IMR-90 (cell line): ENCODE measurements around the gene SLC2A8.

Experiments
- BHLHE40 ChIP-seq: fragments of 150-350 bp; IDR thresholded peaks from 2 replicates; pipeline ENCODE4 v1.6.1; 2016; ENCODE audit warnings: mild to moderate bottlenecking, low read depth, low read length
- CEBPB ChIP-seq: IDR thresholded peaks from 2 replicates; pipeline ENCODE4 v1.6.1; 2012; ENCODE audit warnings: low read depth, low read length, improper control_type of control experiment
- MAFK ChIP-seq: IDR thresholded peaks from 2 replicates; pipeline ENCODE4 v1.6.1; 2012; ENCODE audit warnings: low read depth, low read length, improper control_type of control experiment
- MXI1 ChIP-seq: IDR thresholded peaks from 2 replicates; pipeline ENCODE4 v1.6.1; 2012; ENCODE audit warnings: low read depth, mild to moderate bottlenecking, low read length, moderate library complexity, borderline replicate concordance
- NFE2L2 ChIP-seq: fragments of 150-350 bp; IDR thresholded peaks from 2 replicates; pipeline ENCODE4 v1.6.1; 2016; ENCODE audit warnings: low read depth, mild to moderate bottlenecking, low read length
- POLR2A ChIP-seq: IDR thresholded peaks from 2 replicates; pipeline ENCODE4 v1.6.1; 2012; ENCODE audit warnings: mild to moderate bottlenecking, low read depth, low read length
- RAD21 ChIP-seq: IDR thresholded peaks from 2 replicates; pipeline ENCODE4 v1.6.1; 2012; ENCODE audit warnings: low read length, improper control_type of control experiment
- RFX5 ChIP-seq: IDR thresholded peaks from 2 replicates; pipeline ENCODE4 v1.8.0; 2012; ENCODE audit warnings: low read depth, mild to moderate bottlenecking, low read length, moderate library complexity
- SMC3 ChIP-seq: fragments of 150-350 bp; IDR thresholded peaks from 2 replicates; pipeline ENCODE4 v1.6.1; 2016; ENCODE audit warnings: low read depth, mild to moderate bottlenecking, antibody characterized with exemption, low read length, moderate library complexity
- TF ChIP-seq, protein P1 (sequence below): conservative IDR thresholded peaks from 2 replicates; pipeline ENCODE4 v1.5.1; 2012; ENCODE audit warnings: mild to moderate bottlenecking, low read depth, low read length, improper control_type of control experiment
- TF ChIP-seq, protein P2 (sequence below): fragments of 150-350 bp; IDR thresholded peaks from 2 replicates; pipeline ENCODE4 v1.6.1; 2016; ENCODE audit warnings: low read depth, mild to moderate bottlenecking, low read length, moderate library complexity, borderline replicate concordance
- TF ChIP-seq, protein P3 (sequence below): fragments of 150-350 bp; IDR thresholded peaks from 2 replicates; pipeline ENCODE4 v1.6.1; 2017; ENCODE audit warnings: mild to moderate bottlenecking, antibody characterized with exemption, low read length, low read depth

DNA sequence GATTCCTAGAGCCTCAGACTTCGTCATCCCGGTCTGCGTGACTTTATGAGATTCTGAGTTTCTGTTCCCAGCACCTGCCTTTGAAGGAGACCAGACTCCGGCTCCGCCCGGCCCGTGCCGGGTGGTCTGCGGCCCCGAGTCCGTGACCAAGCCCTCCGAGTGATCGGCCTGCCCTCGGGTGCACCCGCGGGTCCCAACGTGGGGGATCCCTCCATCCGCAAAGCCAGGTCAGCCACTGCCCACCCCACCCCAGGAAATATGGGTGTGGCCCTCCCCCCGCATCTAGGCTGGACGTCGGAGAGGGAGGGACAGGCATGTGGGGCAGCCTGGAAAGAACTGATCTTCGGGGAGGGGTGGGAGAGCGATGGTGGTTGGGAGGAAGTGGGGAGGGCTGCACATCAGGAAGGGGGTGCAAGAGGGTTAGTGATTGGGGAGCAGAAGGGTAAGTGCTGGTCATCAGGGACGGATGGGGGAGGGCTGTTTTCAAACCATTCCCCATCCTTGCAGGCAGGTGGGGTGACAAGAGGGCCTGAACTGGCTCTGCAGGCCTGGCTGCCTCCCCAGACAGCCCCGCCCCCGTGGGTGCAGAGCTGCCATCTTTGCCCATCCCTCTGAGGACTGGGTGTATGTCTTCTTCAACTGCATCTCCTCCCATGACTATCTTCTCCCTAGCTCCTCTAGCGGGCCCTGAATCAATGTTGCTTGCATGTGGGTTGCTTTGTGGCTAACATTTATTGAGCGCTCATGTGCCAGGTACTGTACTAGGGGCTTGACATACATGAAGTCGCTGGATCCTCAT is 55.1 kb downstream of the SLC2A8 start:
- TF ChIP-seq, protein P1, sequence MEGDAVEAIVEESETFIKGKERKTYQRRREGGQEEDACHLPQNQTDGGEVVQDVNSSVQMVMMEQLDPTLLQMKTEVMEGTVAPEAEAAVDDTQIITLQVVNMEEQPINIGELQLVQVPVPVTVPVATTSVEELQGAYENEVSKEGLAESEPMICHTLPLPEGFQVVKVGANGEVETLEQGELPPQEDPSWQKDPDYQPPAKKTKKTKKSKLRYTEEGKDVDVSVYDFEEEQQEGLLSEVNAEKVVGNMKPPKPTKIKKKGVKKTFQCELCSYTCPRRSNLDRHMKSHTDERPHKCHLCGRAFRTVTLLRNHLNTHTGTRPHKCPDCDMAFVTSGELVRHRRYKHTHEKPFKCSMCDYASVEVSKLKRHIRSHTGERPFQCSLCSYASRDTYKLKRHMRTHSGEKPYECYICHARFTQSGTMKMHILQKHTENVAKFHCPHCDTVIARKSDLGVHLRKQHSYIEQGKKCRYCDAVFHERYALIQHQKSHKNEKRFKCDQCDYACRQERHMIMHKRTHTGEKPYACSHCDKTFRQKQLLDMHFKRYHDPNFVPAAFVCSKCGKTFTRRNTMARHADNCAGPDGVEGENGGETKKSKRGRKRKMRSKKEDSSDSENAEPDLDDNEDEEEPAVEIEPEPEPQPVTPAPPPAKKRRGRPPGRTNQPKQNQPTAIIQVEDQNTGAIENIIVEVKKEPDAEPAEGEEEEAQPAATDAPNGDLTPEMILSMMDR, result no peak
- no peak for TF ChIP-seq POLR2A
- peak; percentile 57 for TF ChIP-seq BHLHE40
- TF ChIP-seq CEBPB, result no peak
- TF ChIP-seq, protein P2, sequence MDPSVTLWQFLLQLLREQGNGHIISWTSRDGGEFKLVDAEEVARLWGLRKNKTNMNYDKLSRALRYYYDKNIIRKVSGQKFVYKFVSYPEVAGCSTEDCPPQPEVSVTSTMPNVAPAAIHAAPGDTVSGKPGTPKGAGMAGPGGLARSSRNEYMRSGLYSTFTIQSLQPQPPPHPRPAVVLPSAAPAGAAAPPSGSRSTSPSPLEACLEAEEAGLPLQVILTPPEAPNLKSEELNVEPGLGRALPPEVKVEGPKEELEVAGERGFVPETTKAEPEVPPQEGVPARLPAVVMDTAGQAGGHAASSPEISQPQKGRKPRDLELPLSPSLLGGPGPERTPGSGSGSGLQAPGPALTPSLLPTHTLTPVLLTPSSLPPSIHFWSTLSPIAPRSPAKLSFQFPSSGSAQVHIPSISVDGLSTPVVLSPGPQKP, result no peak
- TF ChIP-seq RAD21, result no peak
- TF ChIP-seq MXI1, result no peak
- no peak for TF ChIP-seq RFX5
- TF ChIP-seq, protein P3, sequence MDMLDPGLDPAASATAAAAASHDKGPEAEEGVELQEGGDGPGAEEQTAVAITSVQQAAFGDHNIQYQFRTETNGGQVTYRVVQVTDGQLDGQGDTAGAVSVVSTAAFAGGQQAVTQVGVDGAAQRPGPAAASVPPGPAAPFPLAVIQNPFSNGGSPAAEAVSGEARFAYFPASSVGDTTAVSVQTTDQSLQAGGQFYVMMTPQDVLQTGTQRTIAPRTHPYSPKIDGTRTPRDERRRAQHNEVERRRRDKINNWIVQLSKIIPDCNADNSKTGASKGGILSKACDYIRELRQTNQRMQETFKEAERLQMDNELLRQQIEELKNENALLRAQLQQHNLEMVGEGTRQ, result no peak
- TF ChIP-seq NFE2L2, result no peak
- no peak for TF ChIP-seq SMC3
- TF ChIP-seq MAFK, result no peak
